Measurements from ENCODE around the gene DMGDH. TPM values are rescaled to one million over a fixed set of nuclear protein-coding genes. Genes with fewer than 3 reads are reported as not detected.

Gene DMGDH
- total and polyA plus RNA-seq, 7 donors = 0.41 to 5.3 (median 2.1) TPM; not detected in 2

- Histone ChIP-seq H3K4me3 (no peak overlapping the region), H3K27me3 (no peaks in the 10 kb centered on the region), H3K9me3 (no peaks in the 10 kb centered on the region), H3K27ac (no peak overlapping the region), H3K36me3 (no peaks in the 10 kb centered on the region), H3K4me1 (no peaks in the 10 kb centered on the region)
- intact Hi-C loops (cut with DNase I) = no loop called here
- DNase-seq = no peak
- 95% methylated on average over 6 of the region's 6 CpGs for WGBS, 2 donors
- TF ChIP-seq POLR2AphosphoS5 (IDR thresholded peaks at IDR 0.05) (no peak), POLR2A (IDR thresholded peaks at IDR 0.05) (no peak), CTCF (IDR thresholded peaks at IDR 0.05) (no peak), EP300 (IDR thresholded peaks at IDR 0.05) (no peak)
Measured at GRCh38 chr5:79005936-79006631, 63.4 kb downstream of the DMGDH start.

GRCh38 chr5:79005151-79005550 lies 64.3 kb downstream of the DMGDH start:
- Histone ChIP-seq H3K4me3 (no peak overlapping the region), H3K9me3 (no peaks in the 10 kb centered on the region), H3K4me1 (no peaks in the 10 kb centered on the region), H3K27ac (no peak overlapping the region), H3K27me3 (no peaks in the 10 kb centered on the region), H3K36me3 (no peaks in the 10 kb centered on the region)
- WGBS, 2 donors = 86 to 87% methylated on average over 4 of the region's 4 CpGs
- intact Hi-C loops (cut with DNase I) = no loop called here
- TF ChIP-seq POLR2AphosphoS5 (IDR thresholded peaks at IDR 0.05) (no peak), CTCF (IDR thresholded peaks at IDR 0.05) (no peak), POLR2A (IDR thresholded peaks at IDR 0.05) (no peak), EP300 (IDR thresholded peaks at IDR 0.05) (no peak)
- DNase-seq = no peak

- Histone ChIP-seq H3K4me3 (no peak overlapping the region), H3K27ac (peak overlapping the region in 1 of 4 donors; percentile 78), H3K9me3 (no peaks in the 10 kb centered on the region), H3K4me1 (no peaks in the 10 kb centered on the region), H3K36me3 (no peaks in the 10 kb centered on the region), H3K27me3 (no peaks in the 10 kb centered on the region)
- WGBS, 2 donors = 82 to 88% methylated on average over 1 of the region's 1 CpG
- TF ChIP-seq CTCF (IDR thresholded peaks at IDR 0.05) (no peak), POLR2AphosphoS5 (IDR thresholded peaks at IDR 0.05) (no peak), EP300 (IDR thresholded peaks at IDR 0.05) (no peak), POLR2A (IDR thresholded peaks at IDR 0.05) (no peak)
- intact Hi-C loops (cut with DNase I) = no loop called here
- no peak for DNase-seq
Measured at GRCh38 chr5:79002374-79002773, 67.1 kb downstream of the DMGDH start.

- Histone ChIP-seq H3K27me3 (no peaks in the 10 kb centered on the region), H3K4me1 (no peaks in the 10 kb centered on the region), H3K9me3 (no peaks in the 10 kb centered on the region), H3K27ac (peak overlapping the region in 1 of 4 donors; percentile 78), H3K4me3 (no peak overlapping the region), H3K36me3 (no peaks in the 10 kb centered on the region)
- TF ChIP-seq CTCF (IDR thresholded peaks at IDR 0.05) (no peak), POLR2AphosphoS5 (IDR thresholded peaks at IDR 0.05) (no peak), POLR2A (IDR thresholded peaks at IDR 0.05) (no peak), EP300 (IDR thresholded peaks at IDR 0.05) (no peak)
- no peak for DNase-seq
- intact Hi-C loops (cut with DNase I) = no loop called here
Measured at GRCh38 chr5:79001471-79001870, 68.0 kb downstream of the DMGDH start.

- TF ChIP-seq EP300 (IDR thresholded peaks at IDR 0.05) (no peak), POLR2AphosphoS5 (IDR thresholded peaks at IDR 0.05) (no peak), POLR2A (IDR thresholded peaks at IDR 0.05) (no peak), CTCF (IDR thresholded peaks at IDR 0.05) (no peak)
- Histone ChIP-seq H3K27ac (peak overlapping the region in 1 of 4 donors; percentile 2), H3K27me3 (no peaks in the 10 kb centered on the region), H3K36me3 (no peaks in the 10 kb centered on the region), H3K4me1 (no peaks in the 10 kb centered on the region), H3K4me3 (no peak overlapping the region), H3K9me3 (no peaks in the 10 kb centered on the region)
- WGBS, 2 donors = 96% methylated on average over 2 of the region's 2 CpGs
- no peak for DNase-seq
- intact Hi-C loops (cut with DNase I) = no loop called here
Measured at GRCh38 chr5:78997090-78997489, 72.4 kb downstream of the DMGDH start.

Measured in sigmoid colon (tissue), 7 donors.